Mesenteric fat pad (tissue), 1 donor: ENCODE results near the gene CDK9. TPM values are rescaled to one million over a fixed set of nuclear protein-coding genes. Genes with fewer than 3 reads are reported as not detected.
"Not testable (repeated sequence)": the region's sequence is repeated elsewhere in the genome, so short reads cannot be mapped to it uniquely, and the experiment has no call there.

Experiments used
- DNase-seq: peaks from one replicate; pipeline ENCODE4 v3.0.0-alpha.2; 2020; ENCODE audit warnings: low spot score
- long read RNA-seq: library from polyadenylated mRNA; unstranded; transcript quantifications from one replicate; pipeline ENCODE4 v2.0.0, GENCODE V29; 2020
- total RNA-seq: library from RNA; stranded (reverse); fragmentation: NEBNext Ultra II Directional; extraction: Animal tissue kit (Norgen Biotek cat#: 25700); gene quantifications from one replicate; pipeline ENCODE4 v1.2.1, GENCODE V29; 2021
- donor health status: DM: yes; HTN: yes; CAD: no.

The CDK9 gene
- total RNA-seq = 105 TPM
- long read RNA-seq, transcript CDK9-201 (7 exons, 2,463 nt) = major isoform, 22 of 45 reads
- long read RNA-seq, partial matches to known transcripts = 10 of 45 reads
- long read RNA-seq, other reads (novel, unspliced or antisense) = 12 of 45 reads

GRCh38 chr9:127785933-127786772 lies at the start of gene CDK9:
Gene CDK9 (plus strand): TSS chr9:127786034. CDS start chr9:127786149, 115 bp downstream.
- DNase-seq = peak; percentile 98

DNA sequence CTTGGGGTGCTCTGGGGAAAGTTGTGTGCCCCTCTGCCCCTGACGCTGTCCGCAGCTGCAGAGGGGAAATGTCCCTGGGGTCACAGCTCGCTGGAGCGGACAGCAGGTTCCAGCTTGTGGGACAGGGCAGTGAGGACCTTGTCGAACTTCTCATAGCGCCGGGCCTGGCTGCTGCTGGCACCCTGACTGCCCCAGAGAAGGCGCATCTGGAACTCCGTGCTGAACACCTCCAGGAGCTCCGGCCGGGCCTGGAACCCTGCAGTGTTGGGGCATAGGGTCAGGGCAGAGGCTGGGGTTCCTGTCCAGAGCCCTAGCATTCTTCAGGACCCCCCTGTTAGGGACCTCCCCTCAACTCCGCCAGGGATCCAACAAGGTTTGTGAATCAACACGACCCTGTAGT lies 47.2 kb upstream of the CDK9 start:
- DNase-seq = no peak

GRCh38 chr9:127739614-127740330 lies 46.1 kb upstream of the CDK9 start:
- no peak for DNase-seq

- no peak for DNase-seq
Measured at GRCh38 chr9:127741831-127742434, 43.9 kb upstream of the CDK9 start.

- DNase-seq = no peak
Measured at GRCh38 chr9:127742435-127743088, 43.3 kb upstream of the CDK9 start.

DNA sequence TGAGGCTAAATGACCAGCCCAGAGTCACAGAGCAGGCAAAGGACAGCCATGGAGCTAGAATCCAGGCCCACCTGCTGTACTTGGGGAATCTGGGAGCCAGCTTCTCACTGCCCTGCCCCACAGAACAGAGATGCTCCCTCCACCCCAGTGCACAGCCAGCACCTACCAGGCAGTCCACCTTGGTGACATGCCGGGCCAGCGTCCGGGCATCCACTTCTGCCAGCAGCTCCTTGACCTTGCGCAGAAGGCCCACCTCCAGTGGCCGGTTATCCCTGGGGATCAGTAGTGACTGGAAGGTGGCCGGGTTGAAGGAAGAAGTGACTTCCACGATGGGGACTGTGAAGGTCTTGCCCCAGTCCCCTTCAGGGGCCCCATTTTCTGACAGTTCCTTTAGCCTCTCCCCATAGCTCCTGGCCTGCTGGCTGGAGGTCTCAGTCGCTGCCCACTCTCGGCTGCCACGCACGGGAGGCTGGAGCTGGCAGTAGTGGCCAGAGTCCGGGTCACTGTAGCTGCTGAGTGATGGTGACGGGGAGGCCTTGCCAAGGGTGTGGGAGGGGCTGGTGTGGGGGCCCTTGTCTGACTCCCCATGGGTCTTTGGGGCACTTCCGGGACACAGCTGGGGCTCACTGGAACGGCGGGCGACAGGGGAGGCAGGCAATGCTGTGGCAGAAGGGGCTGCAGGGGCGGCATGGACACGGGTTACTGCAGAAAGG lies 41.3 kb upstream of the CDK9 start:
- DNase-seq = no peak

GRCh38 chr9:127746959-127747569 lies 38.8 kb upstream of the CDK9 start:
- no peak for DNase-seq

DNA sequence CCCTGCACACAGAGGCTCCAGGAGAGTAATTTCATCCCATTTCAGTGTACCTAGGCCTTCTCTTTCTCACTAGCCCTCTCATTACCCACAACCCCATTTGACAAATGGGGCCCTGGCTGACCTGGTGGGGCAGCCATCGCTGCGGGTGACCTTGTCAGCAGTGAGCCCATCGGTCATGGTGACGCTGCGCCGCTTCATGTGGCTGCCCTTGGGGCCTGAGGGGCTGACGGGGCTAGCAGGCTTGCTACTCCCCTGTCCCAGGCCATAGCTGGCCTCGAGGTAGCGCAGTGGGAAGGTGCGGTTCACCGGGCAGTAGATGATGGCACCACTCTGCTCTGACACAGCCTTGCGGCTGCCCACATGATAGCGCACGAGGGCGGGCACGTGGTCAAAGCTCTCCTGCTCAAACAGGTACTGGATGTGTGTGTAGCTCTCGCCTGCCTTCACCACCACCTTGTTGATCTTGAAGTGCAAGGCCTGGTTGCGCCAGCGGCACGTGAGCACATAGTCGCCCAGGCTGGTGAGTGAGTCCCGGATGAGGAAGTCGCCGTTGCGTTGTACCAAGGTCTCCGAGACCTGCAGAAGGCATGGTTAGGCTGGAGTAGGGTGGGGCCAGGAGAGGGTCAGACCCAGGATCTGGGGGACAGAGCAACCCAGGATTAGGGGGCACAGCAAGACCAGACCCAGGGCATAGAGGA lies 36.6 kb upstream of the CDK9 start:
- no peak for DNase-seq

GRCh38 chr9:127751269-127752054 lies 34.4 kb upstream of the CDK9 start:
- DNase-seq = no peak

- DNase-seq = no peak
Measured at GRCh38 chr9:127753148-127753547, 32.7 kb upstream of the CDK9 start.

GRCh38 chr9:127753622-127754021 lies 32.2 kb upstream of the CDK9 start:
- DNase-seq = no peak

GRCh38 chr9:127754099-127755060 lies 31.5 kb upstream of the CDK9 start:
- DNase-seq = no peak

DNA sequence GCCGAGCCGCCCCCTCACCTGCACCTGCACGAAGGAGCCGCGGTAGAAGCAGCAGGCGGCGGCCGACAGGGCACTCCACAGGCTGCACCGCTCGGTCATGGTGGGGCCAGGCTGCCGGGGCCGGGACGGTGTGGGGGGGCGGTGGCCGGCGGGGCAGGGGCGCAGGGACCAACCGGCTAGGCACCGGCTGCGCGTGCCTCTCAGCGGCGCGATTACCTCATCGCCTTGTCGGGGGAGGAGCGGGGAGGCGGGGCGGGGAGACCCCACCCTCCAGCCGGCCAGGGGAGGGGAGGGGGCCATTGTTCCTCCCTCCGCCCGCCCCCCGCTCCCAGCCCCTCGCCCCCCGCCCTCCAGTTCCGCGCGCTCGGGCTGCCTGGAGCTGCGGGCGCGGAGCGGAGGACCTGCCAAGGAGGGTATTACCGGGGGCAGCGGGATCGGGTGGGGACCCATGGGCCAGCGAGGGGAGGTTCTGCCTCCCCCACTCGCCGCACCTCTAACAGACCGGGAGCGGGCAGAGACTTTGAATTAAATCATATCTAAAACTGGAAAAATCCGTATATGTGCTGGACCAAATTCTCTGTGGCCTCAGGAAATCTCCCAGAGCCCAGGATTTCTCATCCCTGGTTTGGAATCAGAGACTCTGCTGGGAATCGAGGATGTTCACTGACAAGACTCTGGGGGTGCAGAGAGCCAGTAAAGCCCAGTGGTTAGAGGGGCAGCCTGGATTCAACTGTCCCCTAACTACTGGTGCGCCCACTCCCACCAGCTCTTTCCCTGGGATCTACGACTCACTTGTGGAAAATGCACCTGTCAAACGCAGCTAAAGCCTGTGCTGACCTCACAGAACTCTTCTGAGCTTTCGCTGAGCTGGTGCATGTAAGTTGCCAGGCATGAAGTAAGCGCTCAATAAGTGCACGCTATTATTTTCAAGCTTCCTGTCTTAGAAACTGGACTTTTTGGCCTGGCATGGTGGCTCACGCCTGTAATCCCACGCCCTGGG lies 30.5 kb upstream of the CDK9 start:
- no peak for DNase-seq

DNA sequence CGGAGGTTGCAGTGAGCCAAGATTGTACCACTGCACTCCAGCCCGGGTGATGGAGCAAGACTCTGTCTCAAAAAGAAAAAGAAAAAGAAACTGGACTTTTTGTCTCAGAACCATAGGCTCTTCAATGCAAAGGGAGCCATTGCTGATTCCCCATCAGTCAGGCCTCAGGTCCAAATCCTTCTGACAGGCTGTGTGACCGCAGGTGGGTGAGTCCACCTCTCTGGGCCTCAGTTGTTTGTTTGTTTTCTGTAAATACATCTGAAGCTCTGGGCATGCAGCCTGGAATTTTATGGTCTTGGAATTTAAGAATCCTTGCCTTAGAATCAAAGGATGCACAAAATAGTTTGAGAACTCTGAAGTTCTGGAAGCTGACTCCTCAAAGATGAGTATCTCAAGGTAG lies 29.6 kb upstream of the CDK9 start:
- no peak for DNase-seq

DNA sequence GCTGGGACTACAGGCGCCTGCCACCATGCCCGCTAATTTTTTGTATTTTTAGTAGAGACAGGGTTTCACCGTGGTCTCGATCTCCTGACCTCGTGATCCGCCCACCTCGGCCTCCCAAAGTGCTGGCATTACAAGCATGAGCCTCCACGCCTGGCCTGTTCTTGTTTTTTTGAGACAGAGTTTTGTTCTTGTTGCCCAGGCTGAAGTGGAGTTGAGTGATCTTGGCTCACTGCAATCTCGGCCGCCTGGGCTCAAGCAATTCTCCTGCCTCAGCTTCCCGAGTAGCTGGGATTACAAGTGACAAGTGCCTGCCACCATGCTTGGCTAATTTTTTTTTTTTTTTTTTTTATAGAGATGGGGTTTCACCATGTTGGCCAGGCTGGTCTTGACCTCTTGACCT lies 29.1 kb upstream of the CDK9 start:
- DNase-seq = not testable (repeated sequence)

DNA sequence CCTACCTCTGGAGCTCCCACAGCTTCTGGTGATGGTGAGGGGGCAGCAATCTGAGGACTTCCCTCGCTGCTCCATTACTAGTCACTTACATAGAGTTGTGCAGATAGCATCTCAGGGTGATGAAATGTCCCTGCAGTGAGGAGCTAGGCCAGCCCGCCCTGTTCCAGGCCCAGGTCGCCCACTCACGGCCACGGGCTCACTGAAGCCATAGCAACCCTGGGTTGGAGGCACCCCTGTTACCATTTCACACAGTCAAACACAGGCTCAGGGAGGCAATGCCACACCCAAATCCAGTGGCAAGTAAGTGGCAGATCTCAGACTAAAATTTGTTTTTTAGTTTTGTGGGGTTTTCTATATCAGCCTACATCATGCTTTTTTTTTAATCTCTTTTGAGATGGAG lies 27.0 kb upstream of the CDK9 start:
- no peak for DNase-seq
